ENCODE measurements around the gene BOK.
"Not testable (repeated sequence)": the region's sequence is repeated elsewhere in the genome, so short reads cannot be mapped to it uniquely, and the experiment has no call there.

BOK gene

DNA sequence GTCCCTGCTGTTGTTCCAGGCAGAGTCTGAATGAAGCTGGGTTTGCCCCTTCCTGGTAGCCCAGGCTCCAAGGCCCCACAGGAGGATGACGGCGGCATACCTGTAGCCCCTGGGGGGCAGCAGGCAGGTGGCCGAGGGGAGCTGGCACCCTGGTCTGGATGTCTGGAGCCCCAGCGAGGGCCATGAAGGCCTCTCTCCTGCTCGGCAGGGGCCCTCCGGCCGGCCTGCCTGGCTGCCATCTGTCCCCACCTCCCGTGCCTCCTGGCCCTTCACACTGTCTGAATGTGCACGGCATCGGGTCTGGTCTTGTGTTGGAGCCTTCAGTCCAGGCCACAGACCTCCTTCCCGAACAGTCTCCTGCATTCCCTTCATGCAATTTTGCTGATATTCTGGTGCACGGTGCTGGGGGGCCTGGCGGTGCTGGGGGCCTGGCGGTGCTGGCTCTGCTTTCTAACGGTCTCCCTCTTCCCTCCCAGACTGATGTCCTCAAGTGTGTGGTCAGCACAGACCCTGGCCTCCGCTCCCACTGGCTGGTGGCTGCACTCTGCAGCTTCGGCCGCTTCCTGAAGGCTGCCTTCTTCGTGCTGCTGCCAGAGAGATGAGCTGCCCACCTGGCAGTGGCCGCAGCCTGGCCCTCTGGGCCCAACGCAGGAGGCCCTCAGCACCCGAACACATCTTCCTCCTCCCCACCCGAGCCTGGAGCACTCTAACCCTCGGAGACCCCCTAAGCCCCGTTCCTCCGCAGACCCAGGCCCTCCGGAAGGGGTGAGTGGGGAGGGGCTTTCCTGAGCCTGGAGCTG, 13.5 kb downstream of the BOK start:
- H3K4me1 Mint-ChIP-seq: peaks cover 21% of the 10 kb centered on the region
- H3K27ac Mint-ChIP-seq: no peak overlapping the region
- DNase-seq: no peak
- H3K27me3 Mint-ChIP-seq (ENCODE audit: low read depth, poor library complexity): peaks cover 31% of the 10 kb centered on the region
- H3K4me3 Mint-ChIP-seq: no peak overlapping the region
- H3K36me3 Mint-ChIP-seq (ENCODE audit: low read depth): peaks cover 20% of the 10 kb centered on the region
- TF ChIP-seq CTCF (IDR thresholded peaks at IDR 0.05): no peak
- peaks cover 5% of the 10 kb centered on the region for H3K9me3 Mint-ChIP-seq

DNA sequence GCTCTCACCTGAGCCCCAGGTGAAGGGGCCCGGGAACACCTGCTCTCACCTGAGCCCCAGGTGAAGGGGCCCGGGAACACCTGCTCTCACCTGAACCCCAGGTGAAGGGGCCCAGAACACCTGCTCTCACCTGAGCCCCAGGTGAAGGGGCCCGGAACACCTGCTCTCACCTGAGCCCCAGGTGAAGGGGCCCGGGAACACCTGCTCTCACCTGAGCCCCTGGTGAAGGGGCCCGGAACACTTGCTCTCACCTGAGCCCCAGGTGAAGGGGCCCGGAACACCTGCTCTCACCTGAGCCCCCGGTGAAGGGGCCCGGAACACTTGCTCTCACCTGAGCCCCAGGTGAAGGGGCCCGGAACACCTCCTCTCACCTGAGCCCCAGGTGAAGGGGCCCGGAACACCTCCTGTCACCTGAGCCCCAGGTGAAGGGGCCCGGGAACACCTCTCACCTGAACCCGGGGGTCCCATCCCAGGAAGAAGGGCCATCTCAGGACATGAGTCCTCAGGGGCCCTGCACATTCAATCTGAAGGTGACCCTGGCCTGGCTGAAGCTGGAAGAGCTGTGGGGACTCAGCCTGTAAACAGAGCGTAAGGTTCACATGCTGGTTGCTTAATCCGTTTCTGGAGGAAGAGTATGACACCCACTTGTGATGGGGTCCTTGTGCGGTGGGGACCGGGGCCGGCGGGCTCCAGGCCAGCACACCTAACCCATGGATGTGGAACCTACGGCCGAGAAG, 14.5 kb downstream of the BOK start:
- Mint-ChIP-seq H3K4me1 (peaks cover 27% of the 10 kb centered on the region), H3K27me3 (ENCODE audit: low read depth, poor library complexity) (peaks cover 31% of the 10 kb centered on the region), H3K9me3 (peaks cover 12% of the 10 kb centered on the region), H3K36me3 (ENCODE audit: low read depth) (peaks cover 27% of the 10 kb centered on the region)
- not testable (repeated sequence) for H3K4me3 Mint-ChIP-seq, DNase-seq, H3K27ac Mint-ChIP-seq

DNA sequence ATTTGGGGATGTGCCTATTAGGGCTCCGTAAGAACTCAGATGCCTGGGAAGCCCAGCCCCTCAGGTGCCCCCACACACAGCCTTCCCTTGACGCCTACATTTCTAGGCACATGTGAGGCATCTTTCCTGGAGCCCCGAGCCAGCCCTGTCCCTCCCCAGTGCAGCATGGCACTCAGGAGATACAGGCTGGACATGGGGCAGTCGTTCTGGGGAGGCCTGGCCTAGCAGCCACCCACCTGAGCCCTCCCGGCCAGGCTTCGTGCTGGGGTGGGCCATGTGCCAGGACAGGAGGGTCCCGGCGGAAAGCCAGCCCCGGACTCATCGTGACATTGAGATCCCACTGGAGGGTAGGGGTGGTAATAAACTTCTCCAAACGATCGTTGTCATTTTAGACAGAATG, 15.2 kb downstream of the BOK start:
- H3K4me1 Mint-ChIP-seq: peaks cover 24% of the 10 kb centered on the region
- no peak for DNase-seq
- H3K36me3 Mint-ChIP-seq (ENCODE audit: low read depth): peaks cover 34% of the 10 kb centered on the region
- no peak overlapping the region for H3K4me3 Mint-ChIP-seq
- TF ChIP-seq CTCF (IDR thresholded peaks at IDR 0.05): no peak
- peaks cover 28% of the 10 kb centered on the region for H3K27me3 Mint-ChIP-seq (ENCODE audit: low read depth, poor library complexity)
- H3K9me3 Mint-ChIP-seq: peaks cover 18% of the 10 kb centered on the region
- no peak overlapping the region for H3K27ac Mint-ChIP-seq

GRCh38 chr2:241574911-241575623, 16.5 kb downstream of the BOK start:
- H3K9me3 Mint-ChIP-seq: peaks cover 22% of the 10 kb centered on the region
- H3K4me3 Mint-ChIP-seq: no peak overlapping the region
- peaks cover 15% of the 10 kb centered on the region for H3K27me3 Mint-ChIP-seq (ENCODE audit: low read depth, poor library complexity)
- no peak overlapping the region for H3K27ac Mint-ChIP-seq
- H3K4me1 Mint-ChIP-seq: peaks cover 16% of the 10 kb centered on the region
- DNase-seq: no peak
- TF ChIP-seq CTCF (IDR thresholded peaks at IDR 0.05): no peak
- H3K36me3 Mint-ChIP-seq (ENCODE audit: low read depth): peaks cover 39% of the 10 kb centered on the region

DNA sequence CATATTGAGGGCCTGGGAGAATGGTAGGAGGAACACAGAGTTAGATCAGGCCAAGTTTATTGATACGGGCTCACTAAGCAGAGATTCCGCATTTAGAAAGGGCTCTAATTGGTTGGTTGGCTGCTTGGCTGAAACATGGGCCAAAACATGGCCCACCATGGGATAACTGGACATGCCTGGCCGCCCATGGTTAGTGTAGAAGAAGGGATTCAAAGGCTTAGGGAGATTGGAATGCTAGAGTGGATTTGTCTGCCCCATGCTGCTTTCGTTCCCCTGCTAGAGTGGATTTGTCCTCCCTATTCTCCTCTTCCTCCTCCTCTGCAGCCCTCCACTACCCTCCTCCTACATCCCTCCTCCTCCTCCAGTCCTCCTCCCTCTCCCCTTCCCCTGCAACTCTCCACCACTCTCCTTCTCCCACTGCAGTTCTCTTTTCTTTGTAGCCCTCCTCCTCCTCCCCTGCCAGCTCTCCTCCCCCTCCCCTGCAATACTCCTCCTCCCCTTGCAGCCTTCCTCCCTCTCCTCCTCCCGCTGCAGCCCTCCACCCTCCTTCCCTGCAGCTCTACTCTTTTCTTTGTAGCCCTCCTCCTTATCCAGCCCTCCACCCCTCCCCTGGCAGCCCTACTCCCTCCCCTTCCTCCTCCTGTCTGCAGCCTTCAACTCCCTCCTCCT, 17.2 kb downstream of the BOK start:
- Mint-ChIP-seq H3K9me3 (peaks cover 29% of the 10 kb centered on the region), H3K27ac (no peak overlapping the region), H3K4me3 (no peak overlapping the region), H3K27me3 (ENCODE audit: low read depth, poor library complexity) (peaks cover 14% of the 10 kb centered on the region), H3K36me3 (ENCODE audit: low read depth) (peaks cover 45% of the 10 kb centered on the region), H3K4me1 (peaks cover 16% of the 10 kb centered on the region)
- DNase-seq: no peak
- TF ChIP-seq CTCF (IDR thresholded peaks at IDR 0.05): no peak

DNA sequence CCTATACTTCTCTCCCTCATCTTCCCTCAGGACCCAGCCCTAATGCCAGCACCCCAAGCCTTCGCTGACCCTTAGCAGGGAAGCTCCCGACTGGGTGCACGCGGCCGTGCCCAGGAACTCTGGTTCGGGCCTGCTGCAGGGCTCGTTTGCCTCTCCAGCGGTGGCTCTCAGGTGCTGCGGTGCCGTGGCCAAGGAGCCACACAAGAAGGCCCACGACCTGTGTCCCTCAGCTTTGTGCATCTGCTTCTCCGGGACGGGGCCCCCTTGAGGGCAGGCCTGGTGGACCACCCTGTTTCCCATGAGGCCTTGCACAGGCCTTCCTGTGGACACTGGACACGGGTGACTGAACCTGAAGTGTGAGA, 17.7 kb downstream of the BOK start:
- DNase-seq: no peak
- Mint-ChIP-seq H3K9me3 (peaks cover 34% of the 10 kb centered on the region), H3K27me3 (ENCODE audit: low read depth, poor library complexity) (peaks cover 14% of the 10 kb centered on the region), H3K36me3 (ENCODE audit: low read depth) (peaks cover 51% of the 10 kb centered on the region), H3K27ac (no peak overlapping the region), H3K4me1 (peaks cover 16% of the 10 kb centered on the region), H3K4me3 (no peak overlapping the region)
- no peak for TF ChIP-seq CTCF (IDR thresholded peaks at IDR 0.05)
